DOHH2 (cell line): Measurements from ENCODE around the gene RAN.
"Not testable (repeated sequence)": the region's sequence is repeated elsewhere in the genome, so short reads cannot be mapped to it uniquely, and the experiment has no call there.

Experiments
- H3F3A ChIP-seq: fragments of 200-600 bp; sonication (generic), shearing (Covaris generic); 2 replicates; pipeline ENCODE4 v1.6.0; 2016; ENCODE audit warnings: antibody characterized with exemption, mild to moderate bottlenecking; ENCODE audit not compliant: control insufficient read depth, insufficient read depth
- H3K27ac ChIP-seq: fragments of 200-600 bp; sonication (generic); 2 replicates; pipeline ENCODE4 v1.5.1; 2014; ENCODE audit warnings: low read depth, mild to moderate bottlenecking, low read length, moderate library complexity
- H3K27me3 ChIP-seq: fragments of 200-600 bp; sonication (generic); 2 replicates; pipeline ENCODE4 v1.6.1; 2014; ENCODE audit warnings: mild to moderate bottlenecking, low read length, mixed read lengths; ENCODE audit not compliant: control insufficient read depth
- H3K36me3 ChIP-seq: fragments of 200-600 bp; sonication (generic); 2 replicates; pipeline ENCODE4 v1.6.1; 2014; ENCODE audit warnings: mild to moderate bottlenecking, low read length, moderate library complexity, mixed read lengths; ENCODE audit not compliant: control insufficient read depth
- H3K4me1 ChIP-seq: fragments of 200-600 bp; sonication (generic); 2 replicates; pipeline ENCODE4 v1.6.1; 2014; ENCODE audit warnings: mild to moderate bottlenecking, low read length, mixed read lengths; ENCODE audit not compliant: control insufficient read depth
- H3K4me2 ChIP-seq: fragments of 200-600 bp; sonication (generic); 2 replicates; pipeline ENCODE4 v1.6.0; 2014; ENCODE audit warnings: mild to moderate bottlenecking, low read length, moderate library complexity
- H3K4me3 ChIP-seq: fragments of 200-600 bp; sonication (generic); 2 replicates; pipeline ENCODE4 v1.5.1; 2014; ENCODE audit warnings: mild to moderate bottlenecking, low read length, mixed read lengths
- H3K79me2 ChIP-seq: fragments of 200-600 bp; sonication (generic); 2 replicates; pipeline ENCODE4 v1.6.1; 2014; ENCODE audit warnings: mild to moderate bottlenecking, low read length, mixed read lengths; ENCODE audit not compliant: control insufficient read depth
- H3K9me2 ChIP-seq: fragments of 200-600 bp; sonication (generic); replicated peaks from 2 replicates; pipeline ENCODE4 v1.6.1; 2014; ENCODE audit warnings: mild to moderate bottlenecking, low read length, mixed read lengths; ENCODE audit not compliant: control insufficient read depth
- H3K9me3 ChIP-seq: fragments of 200-600 bp; sonication (generic); 2 replicates; pipeline ENCODE4 v1.6.1; 2014; ENCODE audit warnings: antibody characterized with exemption, low read length, mixed read lengths; ENCODE audit not compliant: control insufficient read depth, insufficient read depth
- H4K20me1 ChIP-seq: fragments of 200-600 bp; sonication (generic); 2 replicates; pipeline ENCODE4 v1.6.0; 2014; ENCODE audit warnings: low read depth, mild to moderate bottlenecking, antibody characterized with exemption, low read length, moderate library complexity; ENCODE audit not compliant: control insufficient read depth, insufficient read depth
- CTCF ChIP-seq: fragments of 200-600 bp; sonication (generic); IDR thresholded peaks from one replicate; pipeline ENCODE4 v1.5.1; 2014; ENCODE audit warnings: antibody characterized with exemption, mild to moderate bottlenecking, low read depth, low read length; ENCODE audit not compliant: poor library complexity, severe bottlenecking
- EZH2phosphoT487 ChIP-seq: fragments of 200-600 bp; sonication (generic); IDR thresholded peaks from 2 replicates; pipeline ENCODE4 v1.6.1; 2017; ENCODE audit warnings: borderline replicate concordance, mild to moderate bottlenecking, antibody characterized with exemption, low read length, moderate library complexity, mixed read lengths

RAN gene

GRCh38 chr12:130873825-130874224 is 2.0 kb downstream of the RAN start:
- no peak for TF ChIP-seq EZH2phosphoT487
- no peak for TF ChIP-seq CTCF
- H3K36me3 ChIP-seq = peaks cover 63% of the 10 kb centered on the region
- peak overlapping the region; percentile 87 for H3K4me2 ChIP-seq
- H4K20me1 ChIP-seq = peaks cover 35% of the 10 kb centered on the region
- peak overlapping the region; percentile 64 for H3K27ac ChIP-seq
- H3F3A ChIP-seq = peaks cover 63% of the 10 kb centered on the region
- H3K79me2 ChIP-seq = peaks cover 40% of the 10 kb centered on the region
- H3K27me3 ChIP-seq = no peaks in the 10 kb centered on the region
- no peaks in the 10 kb centered on the region for H3K9me2 ChIP-seq
- peaks cover 67% of the 10 kb centered on the region for H3K4me1 ChIP-seq
- peak overlapping the region; percentile 90 for H3K4me3 ChIP-seq
- H3K9me3 ChIP-seq = no peaks in the 10 kb centered on the region

GRCh38 chr12:130874696-130875095 is 2.8 kb downstream of the RAN start:
- Histone ChIP-seq H3K27ac (no peak overlapping the region), H3K27me3 (no peaks in the 10 kb centered on the region), H3K4me2 (peak overlapping the region; percentile 87), H3F3A (peaks cover 69% of the 10 kb centered on the region), H3K79me2 (peaks cover 40% of the 10 kb centered on the region), H3K9me2 (no peaks in the 10 kb centered on the region), H3K4me1 (peaks cover 76% of the 10 kb centered on the region), H3K4me3 (peak overlapping the region; percentile 90), H3K36me3 (peaks cover 68% of the 10 kb centered on the region), H3K9me3 (no peaks in the 10 kb centered on the region), H4K20me1 (peaks cover 39% of the 10 kb centered on the region)
- TF ChIP-seq CTCF (no peak), EZH2phosphoT487 (no peak)

GRCh38 chr12:130875193-130875592 is 3.3 kb downstream of the RAN start:
- H3K36me3 ChIP-seq = peaks cover 68% of the 10 kb centered on the region
- peaks cover 80% of the 10 kb centered on the region for H3K4me1 ChIP-seq
- TF ChIP-seq CTCF (no peak), EZH2phosphoT487 (no peak)
- H3F3A ChIP-seq = peaks cover 72% of the 10 kb centered on the region
- peaks cover 40% of the 10 kb centered on the region for H3K79me2 ChIP-seq
- H3K27me3 ChIP-seq = no peaks in the 10 kb centered on the region
- no peak overlapping the region for H3K27ac ChIP-seq
- H4K20me1 ChIP-seq = peaks cover 39% of the 10 kb centered on the region
- H3K4me3 ChIP-seq = no peak overlapping the region
- H3K9me3 ChIP-seq = no peaks in the 10 kb centered on the region
- no peaks in the 10 kb centered on the region for H3K9me2 ChIP-seq
- peak overlapping the region; percentile 87; the same call in 1 of the 2 replicates for H3K4me2 ChIP-seq

GRCh38 chr12:130875708-130876107 is 3.8 kb downstream of the RAN start:
- not testable (repeated sequence) for H3K4me3 ChIP-seq, H3K4me2 ChIP-seq, H3K27me3 ChIP-seq, H3K27ac ChIP-seq, H3K9me2 ChIP-seq, H3K9me3 ChIP-seq
- peaks cover 68% of the 10 kb centered on the region for H3K36me3 ChIP-seq
- peaks cover 39% of the 10 kb centered on the region for H4K20me1 ChIP-seq
- H3F3A ChIP-seq = peaks cover 74% of the 10 kb centered on the region
- H3K79me2 ChIP-seq = peaks cover 40% of the 10 kb centered on the region
- peaks cover 79% of the 10 kb centered on the region for H3K4me1 ChIP-seq
